GM19328 (cell line): ENCODE data around the gene RETSAT.
"Not testable (repeated sequence)": the region's sequence is repeated elsewhere in the genome, so short reads cannot be mapped to it uniquely, and the experiment has no call there.

Experiments used
- ATAC-seq: cut with Tn5 transposase; IDR thresholded peaks from one replicate; pipeline ENCODE4 v1.9.1; 2021; ENCODE audit warnings: mild to moderate bottlenecking, moderate library complexity; ENCODE audit not compliant: unreplicated experiment

Gene RETSAT

DNA sequence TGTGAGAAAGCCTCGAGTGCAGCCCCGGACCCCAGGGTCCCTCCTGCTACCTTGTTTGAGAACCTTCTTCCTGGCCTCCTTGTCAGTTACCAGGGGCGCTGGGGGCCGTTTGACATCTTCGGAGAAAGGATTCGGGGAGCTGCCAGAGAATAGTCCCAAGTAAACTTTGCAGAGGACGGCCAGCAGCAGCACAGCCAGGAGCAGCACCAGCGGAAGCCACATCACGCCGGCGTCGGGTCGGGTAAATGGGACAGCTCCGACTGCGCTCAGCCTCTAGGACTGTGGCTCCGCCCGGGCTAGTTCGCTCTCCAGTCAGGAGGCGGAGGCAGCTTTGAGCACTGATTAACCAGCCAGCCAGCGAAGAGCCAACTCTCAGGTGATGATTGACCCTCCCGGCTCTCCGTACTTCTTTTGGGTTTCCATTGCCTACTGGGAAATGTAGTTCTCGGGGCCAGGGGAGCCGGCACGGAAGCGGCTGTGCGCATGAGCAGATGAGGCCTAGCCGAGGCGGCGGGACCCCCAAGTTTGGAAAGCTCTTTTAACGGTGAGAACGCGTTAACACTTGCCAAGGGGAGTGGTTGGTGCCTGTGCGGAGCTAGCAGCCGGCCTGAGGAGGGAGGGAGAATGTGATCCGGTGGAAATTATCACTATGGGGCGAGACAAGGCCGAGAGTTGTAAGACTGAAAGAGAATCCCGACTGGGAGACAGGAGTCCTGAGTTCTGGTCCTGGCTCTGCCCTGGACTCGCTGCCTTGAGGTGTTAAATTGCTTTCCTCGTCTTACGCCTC lies at the start of gene RETSAT, which contains the start of gene ELMOD3:
TSS of gene RETSAT (minus strand) at position 243 of the 787 bp plus-strand sequence. CDS start at position 222, 21 bp downstream.
TSS of gene ELMOD3 (plus strand) at position 484 of the 787 bp plus-strand sequence. CDS start 2,430 bp downstream, outside the sequence.
- peak; percentile 98 for ATAC-seq

GRCh38 chr2:85401844-85402243 lies 47.5 kb upstream of the RETSAT start:
- ATAC-seq = no peak

GRCh38 chr2:85401464-85401805 lies 47.1 kb upstream of the RETSAT start:
- ATAC-seq = no peak

DNA sequence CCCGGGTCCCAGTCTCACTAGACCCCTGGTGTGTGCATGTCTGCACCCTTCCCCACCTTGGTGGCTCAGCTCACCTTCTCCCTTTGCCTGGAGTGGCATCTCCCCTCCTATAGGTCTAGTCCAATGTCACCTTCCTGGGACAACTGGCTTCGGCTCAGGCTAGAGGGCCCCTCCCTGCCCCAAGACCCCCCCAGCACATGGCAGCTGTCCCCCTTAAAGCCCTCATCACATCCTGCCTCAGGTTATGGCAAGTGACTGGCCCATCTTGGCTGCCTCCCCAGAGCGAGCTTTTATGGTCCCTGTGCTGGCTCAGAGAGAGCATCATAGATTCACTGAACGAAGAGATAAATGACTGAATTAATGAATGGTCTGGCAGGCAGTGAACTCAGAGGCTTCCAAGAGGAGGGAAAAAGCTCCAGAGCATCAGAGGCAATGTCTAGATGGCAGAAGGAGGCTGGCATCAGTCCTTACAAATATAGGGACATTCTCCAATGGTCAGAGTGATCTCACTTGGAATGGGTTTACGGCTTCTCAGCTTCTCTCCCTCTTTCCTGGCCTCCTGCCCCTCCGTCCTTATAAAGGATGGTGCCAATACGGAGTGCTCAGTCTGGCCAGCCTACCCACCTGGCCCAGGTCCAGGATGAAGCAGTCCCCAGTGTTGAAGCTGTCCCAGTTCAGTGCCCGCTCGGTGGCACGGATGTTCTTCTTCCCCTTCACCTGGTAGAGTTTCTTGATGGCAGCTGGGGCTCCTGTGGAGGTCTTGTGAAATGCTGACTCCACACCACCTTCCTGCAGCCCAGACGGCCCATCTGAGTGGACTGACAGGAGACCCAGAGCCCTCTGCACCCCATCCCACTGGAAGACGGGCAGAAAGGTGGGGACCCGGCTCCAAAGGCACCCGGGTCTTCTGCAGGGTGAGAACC lies 46.5 kb upstream of the RETSAT start:
- ATAC-seq = no peak

- no peak for ATAC-seq
These were observed 45.7 kb upstream of the RETSAT start for GRCh38 chr2:85400023-85400422.

- ATAC-seq = no peak
These were observed 44.8 kb upstream of the RETSAT start for GRCh38 chr2:85399183-85399455.

DNA sequence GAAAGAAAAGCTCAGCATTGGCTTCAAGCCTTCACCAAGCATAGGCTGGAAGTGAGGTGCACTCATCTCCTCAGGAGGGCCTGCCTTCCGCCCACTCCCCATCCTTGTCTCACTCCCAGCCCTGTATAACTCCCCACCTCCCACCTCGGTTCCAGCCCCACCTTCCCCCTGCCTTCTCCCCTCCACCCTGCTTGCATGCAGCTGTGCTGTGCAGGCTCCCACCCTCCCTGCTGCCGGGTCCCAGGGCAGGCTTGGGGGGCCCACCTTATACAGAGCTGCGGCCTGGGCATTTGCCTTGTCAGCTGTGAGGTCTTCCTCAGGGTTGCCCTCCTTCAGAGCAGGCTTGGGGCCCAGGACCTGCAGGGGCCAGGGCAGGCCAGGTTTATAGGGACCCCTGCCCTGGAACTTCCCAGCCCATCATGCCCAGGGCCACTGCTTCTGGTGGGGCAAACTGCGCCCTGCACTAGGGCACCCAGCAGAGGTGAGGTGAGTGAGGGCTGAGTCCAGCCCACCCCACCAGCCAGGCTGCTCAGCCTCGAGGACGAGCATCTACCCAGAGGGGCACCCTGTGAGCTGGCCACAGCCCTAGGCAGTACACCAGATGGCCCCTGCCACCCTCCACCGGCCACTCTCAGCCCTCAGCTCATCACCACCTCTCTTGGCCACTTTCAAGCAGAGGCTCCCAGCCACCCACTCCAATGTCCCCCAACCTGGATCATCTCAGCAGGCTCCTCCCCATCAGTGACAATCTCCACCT lies 44.3 kb upstream of the RETSAT start:
- ATAC-seq = no peak

GRCh38 chr2:85397925-85398331 lies 43.6 kb upstream of the RETSAT start:
- ATAC-seq = no peak

GRCh38 chr2:85396531-85397470 lies 42.5 kb upstream of the RETSAT start:
- no peak for ATAC-seq

GRCh38 chr2:85395912-85396475 lies 41.7 kb upstream of the RETSAT start:
- no peak for ATAC-seq

- ATAC-seq = no peak
These were observed 40.6 kb upstream of the RETSAT start for GRCh38 chr2:85394976-85395375.

GRCh38 chr2:85394261-85394681 lies 39.9 kb upstream of the RETSAT start:
- no peak for ATAC-seq

GRCh38 chr2:85393836-85394235 lies 39.5 kb upstream of the RETSAT start:
- no peak for ATAC-seq

DNA sequence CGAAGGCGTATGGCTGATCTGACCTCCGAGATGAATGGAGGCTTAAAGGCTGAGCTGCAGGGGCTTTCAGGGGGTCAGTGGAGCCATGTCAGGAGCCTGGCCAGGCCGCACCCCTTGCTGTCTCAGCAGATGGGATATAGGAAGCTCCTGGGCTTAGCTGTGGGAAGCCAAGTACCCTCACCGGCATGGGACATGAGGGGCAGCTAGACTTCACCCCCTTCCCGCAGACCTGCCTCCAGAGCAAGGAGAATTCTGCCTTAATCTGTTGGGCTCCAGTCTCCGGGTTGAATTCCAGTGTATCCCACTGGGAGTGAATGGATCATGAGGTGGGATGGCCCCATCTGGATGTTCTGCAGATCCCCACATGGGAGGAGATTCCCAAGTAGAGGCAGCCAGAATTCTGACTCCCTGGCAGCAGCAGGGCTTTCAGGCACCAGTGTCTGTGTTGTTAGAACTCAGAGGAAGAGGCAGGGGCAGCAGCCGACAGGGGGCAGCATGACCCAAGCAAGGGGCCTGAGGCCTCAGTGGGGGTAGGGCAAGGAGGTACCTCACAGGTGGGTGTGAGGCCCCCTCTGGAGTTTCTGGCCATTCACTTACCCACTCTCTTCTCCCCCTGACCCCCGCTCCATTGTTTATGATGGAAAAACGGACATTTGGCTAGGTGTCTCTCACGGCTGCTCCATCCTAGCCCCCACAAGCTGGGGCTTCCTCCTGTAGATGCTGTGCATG lies 36.8 kb upstream of the RETSAT start:
- no peak for ATAC-seq

GRCh38 chr2:85388878-85389538 lies 34.7 kb upstream of the RETSAT start:
- no peak for ATAC-seq

DNA sequence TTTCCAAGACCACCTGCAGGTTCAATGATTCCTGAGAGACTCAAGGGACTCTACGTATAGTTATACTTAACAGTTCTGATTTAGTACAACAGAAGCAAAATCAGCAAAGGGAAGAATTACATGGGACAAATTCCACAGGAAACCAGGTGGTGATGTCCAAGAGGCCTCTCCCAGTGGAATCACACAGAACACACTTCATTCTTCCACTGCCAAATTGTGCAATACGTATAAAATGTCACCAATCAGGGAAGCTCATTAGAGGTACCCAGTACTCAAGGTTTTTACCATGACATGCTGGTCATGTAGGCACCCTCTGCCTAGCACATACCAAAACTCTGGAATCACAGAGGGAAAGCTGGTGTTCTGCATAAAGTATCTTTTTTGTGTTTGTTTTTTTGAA lies 33.4 kb upstream of the RETSAT start:
- no peak for ATAC-seq

DNA sequence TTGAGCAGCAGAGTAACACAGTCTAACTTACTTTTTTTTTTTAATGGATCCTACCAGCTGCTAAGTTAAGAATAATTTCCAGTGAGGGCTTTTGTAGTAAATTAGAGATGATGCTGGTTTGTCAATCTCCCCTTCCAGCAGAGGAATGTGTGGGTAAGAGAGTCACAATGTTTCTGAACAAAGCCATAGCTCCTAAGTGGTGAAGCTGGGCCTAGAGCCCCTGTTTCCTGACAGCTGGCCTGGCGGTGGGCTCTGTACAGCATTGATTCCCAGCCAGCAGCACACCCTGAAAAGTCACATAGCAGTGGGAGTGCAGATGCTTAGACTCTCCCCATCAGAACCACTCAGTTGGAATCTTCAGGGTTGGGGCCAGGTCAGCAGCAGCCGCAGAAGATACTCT lies 31.4 kb upstream of the RETSAT start:
- no peak for ATAC-seq

DNA sequence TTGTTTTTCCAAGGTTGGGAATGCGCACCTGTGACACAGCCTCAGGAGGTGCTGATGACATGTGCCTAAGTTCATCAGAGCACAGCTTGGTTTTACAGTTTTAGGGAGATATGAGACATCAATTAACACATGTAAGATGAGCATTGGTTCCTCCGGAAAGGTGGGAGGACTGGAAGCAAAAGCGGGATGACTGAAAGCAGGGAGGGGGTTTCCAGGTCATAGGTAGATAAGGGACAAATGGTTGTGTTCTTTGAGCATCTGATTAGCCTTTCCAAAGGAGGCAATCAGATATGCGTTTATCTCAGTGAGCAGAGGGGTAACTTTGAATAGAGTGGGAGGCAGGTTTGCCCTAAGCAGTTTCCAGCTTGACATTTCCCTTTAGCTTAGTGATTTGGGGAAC lies 29.5 kb upstream of the RETSAT start:
- ATAC-seq = no peak

GRCh38 chr2:85383151-85383550 lies 28.8 kb upstream of the RETSAT start:
- ATAC-seq = not testable (repeated sequence)
